Measurements from ENCODE around the gene CNNM1.
A peak's percentile ranks its signal among the peaks of the same experiment; 100 is the strongest.

CNNM1 gene

DNA sequence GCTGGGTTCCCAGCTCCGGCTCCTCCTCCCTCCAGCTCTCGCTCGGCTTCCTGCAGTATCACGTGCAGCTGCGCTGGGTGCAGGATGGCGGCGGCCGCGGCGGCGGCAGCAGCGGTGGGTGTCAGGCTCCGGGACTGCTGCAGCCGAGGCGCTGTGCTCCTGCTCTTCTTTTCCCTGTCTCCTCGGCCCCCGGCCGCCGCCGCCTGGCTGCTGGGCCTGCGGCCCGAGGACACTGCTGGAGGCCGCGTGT, at the start of gene CNNM1:
CNNM1 (plus strand) TSS at position 53 of the 250 bp plus-strand sequence; CDS start at position 85, 32 bp downstream.
- DNase-seq (ENCODE audit: low spot score) = no peak

DNA sequence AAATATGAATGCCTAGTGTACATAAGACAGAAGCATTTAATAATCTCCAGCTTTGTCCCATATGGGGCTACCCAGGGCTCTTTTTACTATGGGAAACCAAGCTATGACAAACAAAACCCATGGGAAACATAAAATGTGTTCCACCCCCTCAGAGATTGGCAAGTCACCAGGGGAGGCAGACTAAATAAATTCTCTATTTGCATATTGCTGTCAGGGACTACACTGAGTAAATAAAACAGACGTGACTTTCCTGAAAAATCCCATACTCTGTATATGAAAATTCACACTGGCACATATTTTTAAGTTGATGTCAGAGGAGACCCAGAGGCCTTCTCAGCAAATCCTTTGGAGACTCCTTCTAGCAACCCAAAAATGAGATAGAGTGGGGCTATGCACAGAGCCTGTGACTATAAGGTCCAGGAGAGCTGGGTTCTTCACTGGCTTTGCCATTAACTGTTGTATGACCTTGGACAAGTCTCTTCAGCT, 49.5 kb upstream of the CNNM1 start:
- no peak for DNase-seq (ENCODE audit: low spot score)

DNA sequence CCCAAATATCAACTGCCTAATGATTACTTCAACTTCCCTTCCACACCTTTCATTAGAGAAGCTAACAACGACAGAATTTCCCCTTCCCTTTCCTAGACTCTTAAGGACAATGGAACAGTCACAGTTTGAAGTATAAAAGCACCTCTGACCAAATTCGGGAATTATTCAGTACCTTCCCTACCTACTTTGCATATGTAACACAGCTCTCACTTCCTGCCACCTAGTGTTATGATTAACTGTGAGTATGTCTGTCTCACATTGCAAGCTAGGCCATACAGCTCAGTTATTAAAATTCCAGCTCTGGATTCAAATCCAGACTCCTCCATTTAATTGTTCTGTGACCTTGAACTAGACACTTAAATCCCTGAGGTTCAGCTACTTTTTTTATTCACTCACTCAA, 48.7 kb upstream of the CNNM1 start:
- DNase-seq (ENCODE audit: low spot score) = no peak

DNA sequence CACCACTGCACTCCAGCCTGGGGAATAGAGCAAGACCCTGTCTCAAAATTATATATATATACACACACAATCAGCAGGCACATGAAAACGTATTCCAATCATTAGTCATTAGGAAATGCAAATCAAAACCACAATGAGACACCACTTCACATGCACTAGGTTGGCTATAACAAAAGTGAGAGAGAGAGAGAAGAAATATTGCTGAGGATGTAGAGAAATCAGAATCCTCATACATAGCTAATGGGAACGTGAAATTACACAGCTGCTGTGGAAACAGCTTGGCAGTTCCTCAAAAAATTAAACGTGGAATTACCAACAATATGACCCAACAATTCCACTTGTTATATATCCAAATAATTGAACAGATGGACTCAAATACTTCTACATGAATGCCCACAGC, 43.3 kb upstream of the CNNM1 start:
- no peak for DNase-seq (ENCODE audit: low spot score)

DNA sequence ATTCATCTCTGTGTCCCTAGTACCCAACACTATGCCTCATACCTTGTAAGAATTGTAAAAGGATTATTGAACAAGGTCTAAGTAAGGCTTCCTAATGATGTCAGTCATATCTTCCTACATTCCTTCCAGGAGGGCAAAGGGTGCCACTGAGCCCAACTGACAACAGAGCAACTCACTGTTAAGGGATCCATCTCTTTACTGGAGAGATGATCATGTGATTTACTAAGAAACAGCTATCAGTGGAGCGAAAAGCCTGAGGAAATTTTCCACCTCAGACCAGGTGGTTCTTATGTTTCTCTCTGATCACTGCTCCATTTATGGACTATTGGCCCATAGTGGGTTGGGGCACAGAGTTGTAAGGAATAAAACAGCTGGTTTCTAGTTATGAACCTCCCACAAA, 38.9 kb upstream of the CNNM1 start:
- no peak for DNase-seq (ENCODE audit: low spot score)

DNA sequence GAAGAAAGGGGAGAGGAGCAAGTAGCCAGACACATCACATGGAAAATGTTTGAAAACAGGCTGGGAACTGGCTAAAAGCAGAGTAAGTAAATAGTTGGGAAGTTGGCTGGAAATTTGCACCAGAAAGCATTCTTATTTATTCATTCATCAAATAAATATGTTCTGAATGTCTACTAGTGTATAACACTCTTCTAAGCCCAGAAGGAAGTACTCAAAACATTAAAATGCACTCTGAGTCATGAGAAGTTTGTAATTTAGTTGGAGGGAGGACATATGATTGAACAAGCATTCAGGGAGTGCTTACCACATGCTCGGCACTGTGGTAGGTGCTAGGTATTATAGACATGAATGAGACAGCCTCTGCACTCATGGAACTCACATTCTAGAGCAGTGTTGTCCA, 37.0 kb upstream of the CNNM1 start:
- DNase-seq (ENCODE audit: low spot score) = no peak

DNA sequence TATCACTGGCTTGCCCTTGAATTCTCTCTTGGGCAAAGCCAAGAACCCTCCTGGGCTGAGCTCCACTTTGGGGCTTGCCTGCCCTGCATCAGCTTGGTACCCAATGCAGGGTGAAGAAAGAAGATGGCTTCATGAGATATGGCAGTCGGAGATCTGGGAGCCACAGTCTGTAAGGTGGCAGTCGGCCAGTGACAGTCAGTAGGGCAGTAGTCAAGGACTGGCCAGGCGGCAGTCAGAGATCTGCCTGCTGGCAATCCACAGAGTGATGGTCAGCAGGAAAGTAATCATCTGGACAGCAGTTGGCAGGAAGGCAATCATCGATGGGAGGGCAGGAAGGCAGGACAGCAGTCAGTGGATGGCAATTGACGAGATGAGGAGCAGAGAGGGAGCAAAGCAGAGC, 32.6 kb upstream of the CNNM1 start:
- no peak for DNase-seq (ENCODE audit: low spot score)

DNA sequence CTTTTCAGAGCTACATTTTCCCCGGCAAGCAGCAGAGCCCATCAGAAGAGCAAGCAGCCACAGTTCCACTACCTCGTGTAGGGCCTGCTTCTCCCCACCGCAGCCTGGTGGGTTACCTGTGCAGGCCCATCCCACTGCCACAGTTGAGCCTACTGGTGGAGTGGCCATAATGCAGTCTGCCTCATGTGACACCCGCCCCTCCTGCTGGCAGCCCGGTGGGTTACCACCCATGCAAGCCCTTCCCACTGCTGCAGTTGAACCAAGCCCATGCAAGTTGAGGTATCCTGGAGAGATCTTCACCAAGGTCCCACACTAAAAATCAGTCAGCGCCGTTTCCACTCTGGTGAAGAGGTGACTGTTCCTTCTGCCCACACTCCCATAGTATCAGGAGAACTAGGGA, 32.1 kb upstream of the CNNM1 start:
- no peak for DNase-seq (ENCODE audit: low spot score)

DNA sequence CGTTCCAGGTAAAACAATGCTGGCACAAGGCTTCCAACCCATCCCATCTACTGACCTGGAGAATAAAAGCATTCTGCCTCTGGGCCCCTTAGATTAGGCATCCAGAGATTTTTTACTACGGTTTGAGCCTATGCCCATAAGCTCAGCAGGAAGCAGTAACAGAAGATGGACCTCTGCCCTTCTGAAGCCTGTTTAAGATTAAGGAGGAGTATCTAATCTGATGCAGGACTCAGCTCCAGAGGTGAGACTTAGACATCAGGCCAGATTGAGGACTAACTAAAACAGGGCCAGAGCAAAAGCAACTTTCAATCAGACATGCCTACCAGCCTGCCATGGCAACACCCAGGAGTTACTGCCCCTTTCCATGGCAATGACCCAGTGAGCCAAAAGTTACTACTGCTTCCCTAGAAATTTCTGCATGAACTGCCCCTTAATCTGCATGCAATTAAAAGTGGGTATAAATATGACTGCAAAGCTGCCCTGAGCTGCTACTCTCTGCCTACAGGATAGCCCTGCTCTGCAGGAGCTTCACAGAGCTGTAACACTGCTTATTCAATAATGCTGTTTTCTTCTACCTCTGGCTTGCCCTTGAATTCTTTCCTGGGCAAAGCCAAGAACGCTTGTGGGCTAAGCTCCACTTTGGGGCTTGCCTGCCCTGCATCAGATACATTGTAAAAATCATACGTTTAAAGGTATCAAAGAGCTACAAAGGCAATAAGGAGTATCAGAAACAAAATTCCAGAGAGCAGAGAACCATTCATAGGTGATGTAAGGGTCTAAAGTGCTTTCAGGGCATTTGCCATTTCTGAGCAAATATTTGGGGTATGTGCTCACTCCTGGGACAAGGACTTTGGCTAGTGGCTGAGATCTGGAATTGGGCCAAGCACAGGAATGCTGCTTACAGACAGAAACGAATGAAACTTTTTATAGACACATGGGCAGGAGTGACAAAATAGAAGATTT, 25.0 kb upstream of the CNNM1 start:
- DNase-seq (ENCODE audit: low spot score) = no peak

DNA sequence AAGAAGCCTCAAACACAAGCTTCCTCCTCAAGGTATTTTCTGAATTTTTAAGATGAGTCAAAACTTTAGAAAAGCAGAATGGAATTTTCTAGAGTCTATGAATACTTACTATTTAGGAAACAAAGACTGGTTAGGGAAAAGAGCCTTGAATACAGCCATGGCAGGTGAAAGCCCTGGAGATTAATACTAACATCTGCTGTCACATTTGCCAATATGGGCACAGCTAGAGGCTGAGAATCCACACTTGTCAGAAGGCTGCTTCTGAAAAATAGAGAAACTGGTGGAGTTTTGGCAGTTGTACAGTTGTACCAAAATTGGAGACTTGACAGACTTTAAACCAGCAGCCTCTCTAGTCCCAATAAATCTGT, 24.3 kb upstream of the CNNM1 start:
- no peak for DNase-seq (ENCODE audit: low spot score)

DNA sequence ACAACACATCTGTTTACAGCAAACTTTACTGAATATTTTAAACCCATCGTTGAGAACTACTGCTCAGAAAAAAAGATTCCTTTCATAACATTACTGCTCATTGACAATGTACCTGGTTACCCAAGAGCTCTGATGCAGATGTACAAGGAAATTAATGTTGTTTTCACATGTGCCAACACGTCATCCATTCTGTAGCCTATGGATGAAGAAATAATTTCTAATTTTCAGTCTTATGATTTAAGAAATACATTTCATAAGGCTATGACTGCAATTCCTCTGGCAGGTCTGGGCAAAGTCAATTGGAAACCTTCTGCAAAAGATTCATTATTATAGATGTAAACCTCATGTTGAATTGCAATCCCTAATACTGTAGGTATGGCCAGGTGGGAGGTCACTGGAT, 16.7 kb upstream of the CNNM1 start:
- no peak for DNase-seq (ENCODE audit: low spot score)

DNA sequence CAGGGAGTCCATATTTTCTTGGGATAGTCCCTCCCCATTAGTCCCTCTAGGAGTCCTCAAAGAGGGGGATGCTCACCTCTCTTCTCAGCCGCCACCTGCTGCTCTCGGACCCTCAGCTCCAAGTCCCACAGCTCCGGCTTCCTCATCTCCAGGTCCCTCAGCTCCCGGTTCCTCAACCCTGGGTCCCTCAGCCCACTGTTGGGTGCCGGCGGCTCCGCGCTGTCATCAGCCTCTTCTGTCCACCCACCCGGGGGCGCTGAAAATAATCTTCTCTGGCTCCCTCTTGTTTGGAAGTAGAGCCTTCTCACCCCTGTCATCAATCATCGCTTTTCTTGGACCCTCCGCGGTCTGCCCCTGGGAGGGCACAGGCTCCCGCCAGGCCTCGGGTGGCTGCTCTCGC, 13.3 kb upstream of the CNNM1 start:
- DNase-seq (ENCODE audit: low spot score) = no peak

DNA sequence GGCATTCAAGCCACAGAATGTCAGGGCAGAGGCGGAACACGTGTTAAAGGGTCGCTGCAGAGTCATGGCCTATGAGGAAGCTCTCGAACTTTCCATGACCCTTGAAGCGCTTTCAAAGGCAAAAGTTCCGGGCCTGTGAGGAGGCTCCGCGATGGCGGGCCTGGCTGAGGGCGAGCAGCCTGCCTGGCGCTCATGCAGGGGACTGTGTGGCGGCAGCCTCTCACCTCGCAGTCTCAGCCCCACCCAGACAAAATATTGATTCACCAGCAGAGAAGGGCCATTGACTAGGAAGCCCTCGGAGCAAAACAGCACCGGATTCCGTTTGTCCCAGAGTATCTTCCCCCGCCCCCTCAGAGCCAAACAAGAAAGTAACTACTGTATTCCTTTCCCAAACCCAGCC, 12.8 kb upstream of the CNNM1 start:
- DNase-seq (ENCODE audit: low spot score) = no peak

DNA sequence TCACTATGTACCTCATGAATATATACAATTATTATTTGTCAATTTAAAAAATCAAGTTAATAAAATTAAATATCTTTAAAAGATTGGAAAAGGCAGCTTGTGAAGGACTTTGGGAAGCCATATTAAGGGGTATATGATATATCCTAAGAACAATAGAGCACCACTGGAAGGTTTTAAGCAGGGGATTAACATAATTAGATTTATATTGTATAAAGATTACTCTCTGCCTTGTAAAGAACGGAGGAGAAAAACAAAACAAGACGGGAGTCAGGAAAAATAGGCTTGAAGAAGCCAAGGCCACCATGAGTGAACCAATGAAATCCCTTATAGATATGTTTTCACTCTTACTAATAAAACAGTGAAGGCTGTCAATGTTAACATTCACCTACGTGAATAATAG, 11.1 kb upstream of the CNNM1 start:
- no peak for DNase-seq (ENCODE audit: low spot score)

DNA sequence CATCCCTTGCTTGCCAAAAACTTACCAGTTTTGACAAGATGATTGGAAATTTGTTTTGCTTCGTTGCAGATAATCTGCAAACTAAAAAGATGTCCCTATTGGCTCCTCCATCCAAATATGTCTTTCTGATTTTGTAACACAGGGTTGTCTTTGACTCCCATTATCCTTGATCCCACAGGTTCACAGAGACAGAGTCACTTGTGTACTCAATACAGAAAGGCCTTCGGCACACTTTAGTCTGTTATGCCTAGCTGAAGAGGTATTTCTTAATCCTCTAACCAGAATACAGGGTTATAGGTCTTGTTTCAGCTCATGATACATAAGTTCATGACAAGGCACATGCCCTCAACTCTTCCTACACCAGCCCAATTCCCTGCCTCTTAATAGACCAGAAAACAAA, 10.7 kb upstream of the CNNM1 start:
- no peak for DNase-seq (ENCODE audit: low spot score)

DNA sequence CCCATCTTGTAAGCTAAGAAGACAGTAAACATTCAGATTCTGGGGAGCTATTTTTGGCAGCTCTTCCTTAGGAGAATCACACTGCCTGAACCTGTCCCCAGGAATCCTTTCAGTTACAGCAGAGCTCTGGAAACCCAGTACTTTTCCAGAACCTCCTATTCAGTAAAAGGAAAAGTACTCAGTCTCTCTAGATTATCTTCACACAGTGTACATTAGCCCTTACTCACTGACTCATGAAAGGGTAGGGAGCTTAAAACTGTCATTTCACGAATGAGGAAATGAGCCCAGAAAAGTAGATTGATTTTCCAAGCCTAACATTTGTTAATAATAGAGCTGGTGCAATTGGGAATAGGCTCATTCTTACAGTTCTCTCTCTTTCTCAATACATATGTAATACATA, 3.9 kb upstream of the CNNM1 start:
- DNase-seq (ENCODE audit: low spot score) = no peak

DNA sequence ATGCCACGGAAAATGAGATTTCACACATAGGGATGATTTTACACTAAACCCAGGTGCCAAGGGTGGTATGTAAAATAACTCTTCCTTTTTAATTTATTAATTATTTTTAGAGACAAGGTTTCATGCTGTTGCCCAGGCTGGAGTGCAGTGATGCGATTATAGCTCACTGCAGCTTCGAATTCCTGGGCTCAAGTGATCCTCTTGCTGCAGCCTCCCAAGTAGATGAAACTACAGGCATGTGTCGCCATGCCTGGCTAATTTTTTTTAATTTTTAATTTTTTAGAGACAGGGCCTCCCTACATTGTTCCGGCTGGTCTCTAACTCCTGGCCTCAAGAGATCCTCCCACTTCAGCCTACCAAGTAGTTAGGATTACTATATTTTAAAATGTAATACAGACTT, 2.3 kb upstream of the CNNM1 start:
- DNase-seq (ENCODE audit: low spot score) = no peak

DNA sequence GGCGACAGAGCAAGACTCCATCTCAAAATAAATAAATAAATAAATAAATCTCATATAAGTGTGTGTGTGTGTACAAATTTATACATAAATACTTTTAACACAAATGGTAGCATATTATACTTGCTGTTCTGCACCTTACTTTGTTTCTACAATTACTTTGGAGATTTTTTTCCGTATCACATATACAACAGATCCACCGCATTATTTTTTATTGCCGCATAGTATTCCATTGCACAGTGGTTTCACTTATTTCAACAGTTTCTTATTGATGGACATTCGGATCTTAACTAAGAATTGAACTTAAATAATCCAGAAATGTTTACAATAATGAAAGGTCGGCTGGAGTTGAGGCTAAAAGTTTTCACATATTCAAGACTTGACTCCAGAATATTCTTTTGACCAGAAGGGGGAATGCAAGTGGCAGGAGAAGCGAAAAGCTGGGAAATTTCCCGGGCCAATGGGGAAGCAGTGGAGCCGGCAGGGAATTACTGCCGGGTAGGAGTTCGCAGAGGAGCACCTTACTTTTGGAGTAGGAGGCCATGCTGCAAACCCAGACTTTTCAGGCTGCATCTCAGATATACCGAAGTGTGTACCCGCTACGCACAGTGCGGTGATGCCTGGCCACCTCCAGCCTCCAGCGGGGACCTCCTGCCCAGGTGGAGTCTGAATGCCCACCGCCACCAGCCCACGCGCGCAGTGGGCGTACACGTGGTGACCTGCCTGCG, 415 bp upstream of the CNNM1 start:
- no peak for DNase-seq (ENCODE audit: low spot score)

DNA sequence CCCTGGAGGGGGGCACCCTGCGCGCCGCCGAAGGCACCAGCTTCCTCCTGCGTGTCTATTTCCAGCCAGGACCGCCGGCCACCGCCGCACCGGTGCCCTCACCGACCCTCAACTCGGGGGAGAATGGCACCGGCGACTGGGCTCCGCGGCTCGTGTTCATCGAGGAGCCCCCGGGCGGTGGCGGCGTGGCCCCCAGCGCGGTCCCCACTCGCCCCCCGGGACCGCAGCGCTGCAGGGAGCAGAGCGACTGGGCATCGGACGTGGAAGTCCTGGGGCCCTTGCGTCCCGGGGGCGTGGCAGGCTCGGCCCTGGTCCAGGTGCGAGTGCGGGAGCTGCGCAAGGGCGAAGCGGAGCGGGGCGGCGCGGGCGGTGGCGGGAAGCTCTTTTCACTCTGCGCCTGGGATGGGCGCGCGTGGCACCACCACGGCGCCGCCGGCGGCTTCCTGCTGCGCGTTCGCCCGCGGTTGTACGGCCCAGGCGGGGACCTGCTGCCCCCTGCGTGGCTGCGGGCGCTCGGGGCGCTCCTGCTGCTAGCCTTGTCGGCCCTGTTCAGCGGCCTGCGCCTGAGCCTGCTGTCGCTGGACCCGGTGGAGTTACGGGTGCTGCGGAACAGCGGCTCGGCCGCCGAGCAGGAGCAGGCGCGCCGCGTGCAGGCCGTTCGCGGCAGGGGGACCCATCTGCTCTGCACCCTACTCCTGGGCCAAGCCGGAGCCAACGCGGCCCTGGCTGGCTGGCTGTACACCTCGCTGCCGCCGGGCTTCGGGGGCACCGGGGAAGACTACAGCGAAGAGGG, 594 bp downstream of the CNNM1 start:
- peak; percentile 75 for DNase-seq (ENCODE audit: low spot score)

DNA sequence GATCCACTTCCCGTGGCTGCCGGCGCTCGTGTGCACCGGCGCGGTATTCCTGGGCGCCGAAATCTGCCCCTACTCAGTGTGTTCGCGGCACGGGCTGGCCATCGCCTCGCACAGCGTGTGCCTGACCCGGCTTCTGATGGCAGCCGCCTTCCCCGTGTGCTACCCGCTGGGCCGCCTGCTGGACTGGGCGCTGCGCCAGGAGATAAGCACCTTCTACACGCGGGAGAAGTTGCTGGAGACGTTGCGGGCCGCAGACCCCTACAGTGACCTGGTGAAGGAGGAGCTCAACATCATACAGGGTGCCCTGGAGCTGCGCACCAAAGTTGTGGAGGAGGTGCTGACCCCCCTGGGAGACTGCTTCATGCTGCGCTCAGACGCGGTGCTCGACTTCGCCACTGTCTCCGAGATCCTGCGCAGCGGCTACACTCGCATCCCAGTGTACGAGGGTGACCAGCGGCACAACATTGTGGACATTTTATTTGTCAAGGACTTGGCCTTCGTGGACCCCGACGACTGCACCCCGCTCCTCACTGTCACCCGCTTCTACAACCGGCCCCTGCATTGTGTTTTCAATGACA, 1.3 kb downstream of the CNNM1 start:
- no peak for DNase-seq (ENCODE audit: low spot score)

DNA sequence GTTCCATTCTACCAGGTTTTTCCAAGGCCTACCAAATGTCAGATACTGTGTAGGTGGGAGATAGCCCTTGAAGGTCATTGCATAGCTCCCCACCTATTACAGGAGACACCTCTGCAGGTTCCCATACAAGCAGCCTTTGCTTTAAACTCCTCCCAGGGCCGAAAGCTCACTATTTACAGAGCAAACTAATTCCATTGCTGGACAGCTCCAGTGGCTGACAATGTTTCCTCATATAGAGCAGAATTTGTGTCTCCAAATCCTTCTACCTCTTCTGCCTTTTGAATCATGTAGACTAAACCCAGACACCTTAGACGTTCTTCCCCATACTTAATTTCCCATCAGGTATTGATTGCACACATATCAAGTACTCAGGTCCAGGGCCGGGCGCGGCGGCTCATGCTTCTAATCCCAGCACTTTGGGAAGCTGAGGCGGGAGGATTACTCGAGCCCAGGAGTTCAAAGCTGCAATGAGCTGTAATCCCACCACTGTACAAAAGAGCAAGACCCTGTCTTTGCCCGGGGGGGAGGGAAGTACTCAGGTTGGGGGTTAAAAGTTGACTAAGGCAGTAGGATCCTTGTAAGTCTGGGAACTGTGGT, 2.1 kb downstream of the CNNM1 start:
- DNase-seq (ENCODE audit: low spot score) = no peak

DNA sequence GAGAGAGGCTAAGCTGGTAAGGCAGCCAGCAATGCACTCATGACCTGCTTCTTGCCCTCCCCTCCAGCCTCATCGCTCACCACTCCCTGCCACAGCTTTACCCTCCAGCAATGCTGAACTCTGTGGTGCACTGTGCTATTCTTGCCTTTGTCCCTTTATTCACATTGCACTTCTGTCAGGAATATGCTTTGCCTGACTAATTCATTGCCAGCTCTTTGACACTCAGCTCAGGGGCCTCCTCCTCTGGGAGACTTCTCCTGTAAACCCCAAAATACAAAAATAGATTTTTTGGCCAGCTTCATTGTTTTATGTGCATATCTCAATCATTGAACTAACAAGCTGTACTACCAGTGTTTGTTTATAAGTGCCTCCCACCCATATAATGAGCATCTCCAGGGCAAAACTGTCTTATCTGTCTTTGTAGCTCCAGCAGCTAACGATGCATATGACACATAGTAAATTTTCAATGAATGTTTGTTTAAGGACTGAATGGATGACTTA, 8.2 kb downstream of the CNNM1 start:
- no peak for DNase-seq (ENCODE audit: low spot score)

All from ecto neural progenitor cell (in vitro differentiated cells).